GM19395 (cell line): Measurements from ENCODE around the gene TPST1.
"Not testable (repeated sequence)": the region's sequence is repeated elsewhere in the genome, so short reads cannot be mapped to it uniquely, and the experiment has no call there.

Experiments
- ATAC-seq: cut with Tn5 transposase; IDR thresholded peaks from one replicate; pipeline ENCODE4 v1.9.1; 2021; ENCODE audit warnings: mild to moderate bottlenecking, moderate library complexity; ENCODE audit not compliant: unreplicated experiment

TPST1 gene

GRCh38 chr7:66324985-66325384, 119.9 kb downstream of the TPST1 start:
- ATAC-seq = not testable (repeated sequence)

- ATAC-seq = no peak
These were observed 121.5 kb downstream of the TPST1 start for GRCh38 chr7:66326501-66327215.

- ATAC-seq = no peak
These were observed 125.8 kb downstream of the TPST1 start for GRCh38 chr7:66330961-66331360.

GRCh38 chr7:66331883-66332282, 126.7 kb downstream of the TPST1 start:
- no peak for ATAC-seq

- no peak for ATAC-seq
These were observed 128.3 kb downstream of the TPST1 start for GRCh38 chr7:66333443-66333842.

GRCh38 chr7:66335318-66335717, 130.2 kb downstream of the TPST1 start:
- ATAC-seq = no peak

GRCh38 chr7:66336760-66337159, 131.6 kb downstream of the TPST1 start:
- ATAC-seq = no peak

GRCh38 chr7:66339141-66339540, 134.0 kb downstream of the TPST1 start:
- ATAC-seq = no peak

GRCh38 chr7:66344166-66344565, 139.0 kb downstream of the TPST1 start:
- ATAC-seq = no peak

- ATAC-seq = no peak
These were observed 143.4 kb downstream of the TPST1 start for GRCh38 chr7:66348531-66348930.

GRCh38 chr7:66348959-66349358, 143.8 kb downstream of the TPST1 start:
- ATAC-seq = no peak

- no peak for ATAC-seq
These were observed 146.9 kb downstream of the TPST1 start for GRCh38 chr7:66352071-66352470.

- no peak for ATAC-seq
These were observed 148.4 kb downstream of the TPST1 start for GRCh38 chr7:66353547-66353946.

GRCh38 chr7:66355756-66356155, 150.6 kb downstream of the TPST1 start:
- no peak for ATAC-seq

- ATAC-seq = no peak
These were observed 151.2 kb downstream of the TPST1 start for GRCh38 chr7:66356277-66356721.

- ATAC-seq = no peak
These were observed 152.0 kb downstream of the TPST1 start for GRCh38 chr7:66357087-66357486.

- no peak for ATAC-seq
These were observed 154.6 kb downstream of the TPST1 start for GRCh38 chr7:66359656-66360211.

- no peak for ATAC-seq
These were observed 157.0 kb downstream of the TPST1 start for GRCh38 chr7:66362136-66362535.

- ATAC-seq = no peak
These were observed 158.5 kb downstream of the TPST1 start for GRCh38 chr7:66363635-66364034.

- ATAC-seq = not testable (repeated sequence)
These were observed 159.9 kb downstream of the TPST1 start for GRCh38 chr7:66365031-66365430.

GRCh38 chr7:66371096-66371824, 166.1 kb downstream of the TPST1 start:
- no peak for ATAC-seq
